CD4-positive, alpha-beta T cell treated with Interleukin-15 for 4 hours (primary cell): Measurements from ENCODE around the gene MYO3A.
"Not testable (repeated sequence)": the region's sequence is repeated elsewhere in the genome, so short reads cannot be mapped to it uniquely, and the experiment has no call there.

Experiments
- DNase-seq: peaks from one replicate; pipeline ENCODE4 v3.0.0-alpha.2; 2020; ENCODE audit warnings: low spot score

Gene MYO3A

GRCh38 chr10:25974897-25975459, 40.9 kb downstream of the MYO3A start:
- DNase-seq, result no peak

DNA sequence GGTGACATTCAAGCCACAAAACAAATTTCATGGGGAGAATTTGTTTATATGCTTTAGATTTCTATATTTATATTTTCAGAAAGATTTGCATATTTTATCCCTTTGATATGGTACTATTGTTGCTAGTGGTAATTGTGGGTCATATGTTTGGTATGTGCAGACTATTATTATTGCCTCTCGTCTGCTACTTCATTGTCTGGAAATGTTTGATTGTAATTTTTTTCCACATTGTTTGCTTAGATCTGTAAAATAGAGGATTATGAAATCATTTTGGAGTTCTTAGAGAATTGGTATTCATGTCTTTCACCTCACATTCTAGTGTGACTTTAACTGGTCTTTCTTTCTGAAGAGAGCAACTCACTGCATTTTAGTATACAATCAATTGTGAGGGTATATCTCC, 44.7 kb downstream of the MYO3A start:
- no peak for DNase-seq

- DNase-seq, result no peak
Measured at GRCh38 chr10:25982107-25982506, 48.1 kb downstream of the MYO3A start.

- no peak for DNase-seq
Measured at GRCh38 chr10:25988583-25988982, 54.6 kb downstream of the MYO3A start.

- DNase-seq, result no peak
Measured at GRCh38 chr10:25989951-25990350, 55.9 kb downstream of the MYO3A start.

DNA sequence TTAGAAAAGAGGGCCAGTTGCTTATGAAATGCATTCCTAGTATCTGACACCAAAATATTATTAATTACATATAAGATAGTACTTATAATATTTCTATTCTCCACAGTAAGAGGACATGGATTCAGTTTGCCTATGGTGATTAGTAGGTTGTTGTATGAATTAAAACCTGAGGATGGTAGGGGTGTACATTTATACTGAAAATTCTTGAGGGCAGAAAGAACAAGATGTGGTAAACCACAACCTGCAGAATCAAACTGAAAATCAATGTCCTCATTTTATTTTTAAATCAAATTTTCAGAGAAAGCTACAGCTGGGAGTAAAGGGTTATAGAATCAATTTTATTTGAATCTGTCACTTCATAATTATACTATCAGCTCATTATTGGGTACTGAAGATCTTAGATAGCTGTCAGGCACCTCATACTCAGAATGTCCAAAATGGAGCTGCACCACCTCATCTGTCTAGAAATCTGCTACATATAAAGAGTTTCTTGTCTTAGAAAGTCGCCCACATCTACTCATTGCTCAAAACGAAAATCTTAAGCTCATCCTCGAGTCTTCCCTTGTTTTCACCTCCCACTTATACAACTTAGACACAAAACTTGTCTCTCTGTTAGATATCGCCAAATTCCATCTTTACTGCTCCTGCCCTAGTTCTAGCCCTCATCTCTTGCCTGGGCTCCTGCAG, 65.4 kb downstream of the MYO3A start:
- DNase-seq, result no peak

GRCh38 chr10:26000971-26001370, 66.9 kb downstream of the MYO3A start:
- no peak for DNase-seq

- DNase-seq, result not testable (repeated sequence)
Measured at GRCh38 chr10:26002466-26002865, 68.4 kb downstream of the MYO3A start.

- no peak for DNase-seq
Measured at GRCh38 chr10:26015092-26015491, 81.1 kb downstream of the MYO3A start.

GRCh38 chr10:26022831-26023230, 88.8 kb downstream of the MYO3A start:
- DNase-seq, result no peak

GRCh38 chr10:26024303-26024702, 90.3 kb downstream of the MYO3A start:
- DNase-seq, result no peak

GRCh38 chr10:26025523-26025922, 91.5 kb downstream of the MYO3A start:
- no peak for DNase-seq

- no peak for DNase-seq
Measured at GRCh38 chr10:26029858-26030257, 95.8 kb downstream of the MYO3A start.

DNA sequence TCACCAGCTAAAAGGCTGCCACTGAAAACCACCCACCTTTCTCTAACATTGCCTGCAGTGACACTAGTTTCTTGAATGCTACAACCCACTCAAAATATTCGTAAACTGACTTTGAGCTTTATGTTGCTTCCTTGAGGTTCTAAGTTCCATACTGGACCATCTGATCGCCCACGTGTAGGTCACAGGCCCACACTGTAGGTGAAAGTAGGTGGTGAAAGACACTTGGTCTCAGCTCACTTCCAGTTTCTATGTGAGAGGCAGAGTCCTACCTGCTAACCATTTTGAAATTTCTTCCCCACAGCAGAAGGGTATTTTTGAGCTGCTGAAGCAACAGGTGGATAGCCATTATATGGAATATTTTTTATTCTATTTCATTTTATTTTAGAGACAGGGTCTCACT, 97.3 kb downstream of the MYO3A start:
- no peak for DNase-seq

GRCh38 chr10:26043469-26043868, 109.4 kb downstream of the MYO3A start:
- no peak for DNase-seq

- DNase-seq, result no peak
Measured at GRCh38 chr10:26044141-26044749, 110.2 kb downstream of the MYO3A start.

GRCh38 chr10:26046073-26046700, 112.2 kb downstream of the MYO3A start:
- DNase-seq, result no peak

- DNase-seq, result no peak
Measured at GRCh38 chr10:26048756-26049155, 114.7 kb downstream of the MYO3A start.

- DNase-seq, result no peak
Measured at GRCh38 chr10:26052326-26052725, 118.3 kb downstream of the MYO3A start.

- no peak for DNase-seq
Measured at GRCh38 chr10:26057466-26057865, 123.4 kb downstream of the MYO3A start.

DNA sequence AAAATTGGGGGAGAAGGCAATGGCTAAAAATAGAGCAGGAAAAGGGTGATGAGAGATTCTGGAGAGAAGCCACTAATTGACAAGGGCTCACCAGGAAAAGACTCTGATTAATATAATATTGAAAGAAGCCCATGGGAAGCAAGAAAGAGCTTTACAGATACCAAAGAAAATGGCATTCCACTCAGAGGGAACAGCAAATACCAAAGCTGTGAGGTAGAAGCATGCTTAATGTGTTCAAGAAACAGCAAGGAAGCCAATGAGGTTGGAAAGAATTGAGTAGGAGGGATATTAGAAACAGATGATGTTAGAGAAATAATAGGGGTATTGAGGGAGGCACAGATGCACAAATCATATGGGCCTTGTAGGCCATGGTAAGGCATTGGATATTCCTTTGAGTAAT, 130.1 kb downstream of the MYO3A start:
- no peak for DNase-seq

DNA sequence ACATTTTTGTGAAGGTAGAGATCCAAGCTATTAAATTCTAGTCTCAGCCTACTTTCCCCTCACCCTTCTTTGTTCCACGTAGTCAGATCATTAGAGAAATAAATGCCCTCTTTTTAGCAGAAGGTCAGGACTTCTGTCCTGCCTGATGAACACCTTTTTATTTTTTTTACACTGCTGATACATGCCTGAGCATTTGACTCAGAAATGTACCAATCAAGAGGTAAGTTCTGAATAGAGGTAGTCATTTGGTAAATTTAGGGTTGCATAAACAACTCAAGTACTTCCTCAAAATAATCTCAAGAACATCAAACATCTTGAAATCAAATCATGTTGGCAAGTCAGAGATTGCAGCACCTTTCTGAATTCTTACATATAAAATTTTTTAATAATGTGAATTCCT, 133.7 kb downstream of the MYO3A start:
- DNase-seq, result no peak

DNA sequence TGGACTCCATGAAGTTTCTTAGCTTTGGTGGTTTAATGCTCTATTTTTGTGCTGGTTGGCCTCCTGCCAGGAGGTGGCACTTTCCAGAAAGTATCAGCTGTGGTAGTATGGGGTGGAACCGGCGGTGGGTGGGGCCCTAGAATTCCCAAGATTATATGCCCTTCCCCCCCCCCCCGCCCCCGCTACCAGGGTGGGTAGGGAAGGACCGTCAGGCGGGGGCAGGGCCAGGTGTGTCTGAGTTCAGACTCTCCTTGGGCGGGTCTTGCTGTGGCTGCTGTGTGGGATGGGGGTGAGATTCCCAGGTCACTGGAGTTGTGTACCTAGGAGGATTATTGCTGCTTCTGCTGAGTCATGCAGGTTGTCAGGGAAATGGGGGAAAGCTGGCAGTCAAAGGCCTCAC, 146.9 kb downstream of the MYO3A start:
- not testable (repeated sequence) for DNase-seq
